OCI-LY7 (cell line): ENCODE results near the gene FITM2. TPM values are rescaled to one million over a fixed set of nuclear protein-coding genes. Genes with fewer than 3 reads are reported as not detected.

Experiments
- BruUV-seq: library from RNA; stranded (reverse); fragments of 400-500 nt; replicated peaks from 2 replicates; lab custom pipeline; 2021; lab: Mats Ljungman, UMichigan
- CTCF ChIA-PET: fragments of 300-600 bp; sonication (Branson Sonifier 250); formaldehyde crosslinking; loops from one replicate; lab custom pipeline; 2022; ENCODE audit warnings: antibody characterized with exemption; ENCODE audit not compliant: unreplicated experiment; lab: Charles Lee
- POLR2A ChIA-PET: fragments of 300-600 bp; sonication (Branson Sonifier 250); formaldehyde crosslinking; loops from one replicate; lab custom pipeline; 2022; ENCODE audit warnings: antibody characterized with exemption; lab: Charles Lee
- DNase-seq: peaks from one replicate; pipeline ENCODE4 v3.0.0-alpha.2; 2015; ENCODE audit warnings: low spot score
- H2AFZ ChIP-seq: fragments of 200-600 bp; sonication (generic), shearing (Covaris generic); 2 replicates; pipeline ENCODE4 v1.6.1; 2014; ENCODE audit warnings: mild to moderate bottlenecking, antibody characterized with exemption, low read length, moderate library complexity
- H3K27ac ChIP-seq: fragments of 200-600 bp; sonication (generic); 2 replicates; pipeline ENCODE4 v1.5.1; 2014; ENCODE audit warnings: mixed run types, low read depth, mild to moderate bottlenecking, moderate library complexity, low read length, inconsistent platforms; ENCODE audit not compliant: poor library complexity, severe bottlenecking
- H3K36me3 ChIP-seq: fragments of 200-600 bp; sonication (generic); 2 replicates; pipeline ENCODE4 v1.6.1; 2014; ENCODE audit warnings: mild to moderate bottlenecking, antibody characterized with exemption, low read length, moderate library complexity, mixed read lengths; ENCODE audit not compliant: insufficient read depth
- H3K4me1 ChIP-seq: fragments of 200-600 bp; sonication (generic); 2 replicates; pipeline ENCODE4 v1.5.1; 2014; ENCODE audit warnings: mild to moderate bottlenecking, low read length; ENCODE audit not compliant: insufficient read depth, poor library complexity, severe bottlenecking
- H3K4me2 ChIP-seq: fragments of 200-600 bp; sonication (generic); 2 replicates; pipeline ENCODE4 v1.6.1; 2014; ENCODE audit warnings: mild to moderate bottlenecking, low read length
- H3K4me3 ChIP-seq: fragments of 200-600 bp; sonication (generic); 2 replicates; pipeline ENCODE4 v1.5.1; 2014; ENCODE audit warnings: mild to moderate bottlenecking, low read depth, low read length; ENCODE audit not compliant: poor library complexity, severe bottlenecking
- H3K79me2 ChIP-seq: fragments of 200-600 bp; sonication (generic); 2 replicates; pipeline ENCODE4 v1.6.1; 2016; ENCODE audit warnings: low read depth, mild to moderate bottlenecking, low read length, moderate library complexity, mixed read lengths; ENCODE audit not compliant: insufficient read depth
- H3K9me2 ChIP-seq: fragments of 200-600 bp; sonication (generic); 2 replicates; pipeline ENCODE4 v1.6.1; 2016; ENCODE audit warnings: mild to moderate bottlenecking, low read length, mixed read lengths; ENCODE audit not compliant: insufficient read depth
- H3K9me3 ChIP-seq: fragments of 200-600 bp; sonication (generic); 2 replicates; pipeline ENCODE4 v1.6.1; 2014; ENCODE audit warnings: mild to moderate bottlenecking, mixed run types, low read length, mixed read lengths
- H4K20me1 ChIP-seq: fragments of 200-600 bp; sonication (generic); 2 replicates; pipeline ENCODE4 v1.6.1; 2014; ENCODE audit warnings: mild to moderate bottlenecking, antibody characterized with exemption, low read length, moderate library complexity, mixed read lengths; ENCODE audit not compliant: insufficient read depth
- CTCF ChIP-seq: fragments of 200-600 bp; sonication (generic); conservative IDR thresholded peaks from 2 replicates; pipeline ENCODE4 v1.5.1; 2014; ENCODE audit warnings: mild to moderate bottlenecking, antibody characterized with exemption, low read length, moderate library complexity, mixed read lengths
- EZH2phosphoT487 ChIP-seq: fragments of 200-600 bp; sonication (generic); IDR thresholded peaks from 2 replicates; pipeline ENCODE4 v1.6.1; 2018; ENCODE audit warnings: low read depth, borderline replicate concordance, mild to moderate bottlenecking, mixed run types, antibody characterized with exemption, low read length, moderate library complexity, mixed read lengths
- intact Hi-C: fragments of 100-400 bp; cut with micrococcal nuclease; formaldehyde crosslinking; loops from one replicate; pipeline ENCODE4 v1.10.0; 2022; ENCODE audit not compliant: unreplicated experiment
- total RNA-seq, 2 experiments: library from RNA; depleted of rRNA in 1 of 2; stranded (reverse); fragments of >200 nt in 1 of 2; shearing (Covaris generic) in 1 of 2; gene quantifications; 2 replicates each; pipeline ENCODE4 v1.2.3, GENCODE V29; 2014 to 2022

FITM2 gene
- total RNA-seq, 2 experiments from 2014 or later = 1.7 to 2.4 TPM

DNA sequence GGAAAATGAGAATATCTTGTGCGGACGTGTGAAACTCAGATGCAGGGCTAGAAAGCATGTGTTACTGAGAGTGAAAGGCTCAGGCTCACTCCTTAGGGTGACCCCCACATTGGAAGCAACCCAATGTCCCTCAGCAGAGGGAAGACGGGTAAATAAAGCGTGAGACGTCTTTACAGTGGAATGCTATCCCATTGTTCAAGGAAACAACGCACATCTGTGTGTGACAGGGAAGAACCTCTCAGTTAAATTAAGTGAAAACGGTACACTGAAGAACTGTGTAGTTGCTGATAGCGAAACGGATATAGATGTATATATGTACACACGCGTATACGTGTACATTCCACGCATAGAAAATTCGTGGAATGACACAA is 45.3 kb upstream of the FITM2 start:
- H3K9me2 ChIP-seq = no peaks in the 10 kb centered on the region
- H2AFZ ChIP-seq = no peak overlapping the region
- no peak overlapping the region for H3K4me2 ChIP-seq
- no TSS peak for BruUV-seq
- intact Hi-C loops = no loop called here
- H3K9me3 ChIP-seq = no peaks in the 10 kb centered on the region
- no peaks in the 10 kb centered on the region for H3K79me2 ChIP-seq
- H3K36me3 ChIP-seq = no peaks in the 10 kb centered on the region
- H3K27ac ChIP-seq = no peak overlapping the region
- no peaks in the 10 kb centered on the region for H4K20me1 ChIP-seq
- ChIA-PET CTCF (no interaction called here), POLR2A (no interaction called here)
- H3K4me3 ChIP-seq = no peak overlapping the region
- TF ChIP-seq CTCF = no peak
- no peak for TF ChIP-seq EZH2phosphoT487
- H3K4me1 ChIP-seq = no peaks in the 10 kb centered on the region
- no peak for DNase-seq

- Histone ChIP-seq H3K4me2 (no peak within 1 kb of the TSS), H3K36me3 (no peaks in the 10 kb centered on the region), H4K20me1 (no peaks in the 10 kb centered on the region), H3K9me3 (no peaks in the 10 kb centered on the region), H3K27ac (no peak within 1 kb of the TSS), H3K9me2 (no peaks in the 10 kb centered on the region), H3K79me2 (no peaks in the 10 kb centered on the region), H2AFZ (no peak within 1 kb of the TSS), H3K4me3 (no peak within 1 kb of the TSS), H3K4me1 (no peaks in the 10 kb centered on the region)
- no peak for DNase-seq
- intact Hi-C loops = no loop called here
- ChIA-PET POLR2A (no interaction called here), CTCF (no interaction called here)
- TF ChIP-seq EZH2phosphoT487 (no peak), CTCF (no peak)
- BruUV-seq = no TSS peak
Observed at GRCh38 chr20:44355498-44356352, 44.7 kb upstream of the FITM2 start, which contains the start of gene HNF4A. Gene HNF4A (plus strand): TSS chr20:44355699. CDS start chr20:44355805, 106 bp downstream.

GRCh38 chr20:44354979-44355497 is 44.0 kb upstream of the FITM2 start:
- no peak for TF ChIP-seq CTCF
- TF ChIP-seq EZH2phosphoT487 = no peak
- no peak overlapping the region for H2AFZ ChIP-seq
- no peaks in the 10 kb centered on the region for H3K9me2 ChIP-seq
- no peak overlapping the region for H3K4me3 ChIP-seq
- ChIA-PET CTCF (no interaction called here), POLR2A (interaction anchor here (0.6 kb wide), 1 partner anchor 99 kb away, joined by 3 read pairs; no protein-coding TSS in a partner anchor)
- intact Hi-C loops = no loop called here
- no peaks in the 10 kb centered on the region for H4K20me1 ChIP-seq
- no peak overlapping the region for H3K4me2 ChIP-seq
- no peak for DNase-seq
- H3K27ac ChIP-seq = no peak overlapping the region
- H3K36me3 ChIP-seq = no peaks in the 10 kb centered on the region
- no peaks in the 10 kb centered on the region for H3K9me3 ChIP-seq
- BruUV-seq = no TSS peak
- H3K79me2 ChIP-seq = no peaks in the 10 kb centered on the region
- H3K4me1 ChIP-seq = no peaks in the 10 kb centered on the region
